GM18526 (cell line): ENCODE results near the gene PHYKPL.

Experiments used
- POLR2A ChIP-seq: IDR thresholded peaks from 3 replicates; pipeline ENCODE4 v1.6.1; 2011; ENCODE audit not compliant: insufficient read length; ENCODE audit errors: extremely low read depth

The PHYKPL gene

GRCh38 chr5:178222292-178222691 lies 10.3 kb downstream of the PHYKPL start:
- no peak for TF ChIP-seq POLR2A

- TF ChIP-seq POLR2A, result no peak
Measured at GRCh38 chr5:178221853-178222252, 10.7 kb downstream of the PHYKPL start.

GRCh38 chr5:178221282-178221681 lies 11.3 kb downstream of the PHYKPL start:
- TF ChIP-seq POLR2A, result no peak

- no peak for TF ChIP-seq POLR2A
Measured at GRCh38 chr5:178218827-178219226, 13.8 kb downstream of the PHYKPL start.

GRCh38 chr5:178218237-178218776 lies 14.3 kb downstream of the PHYKPL start:
- TF ChIP-seq POLR2A, result no peak

- TF ChIP-seq POLR2A, result no peak
Measured at GRCh38 chr5:178216779-178217178, 15.8 kb downstream of the PHYKPL start.

- no peak for TF ChIP-seq POLR2A
Measured at GRCh38 chr5:178216088-178216534, 16.5 kb downstream of the PHYKPL start.

- TF ChIP-seq POLR2A, result no peak
Measured at GRCh38 chr5:178215280-178216002, 17.2 kb downstream of the PHYKPL start.

GRCh38 chr5:178214160-178214803 lies 18.3 kb downstream of the PHYKPL start:
- TF ChIP-seq POLR2A, result no peak

- TF ChIP-seq POLR2A, result no peak
Measured at GRCh38 chr5:178213748-178214151, 18.9 kb downstream of the PHYKPL start.

GRCh38 chr5:178213003-178213461 lies 19.6 kb downstream of the PHYKPL start:
- peak; percentile 13 for TF ChIP-seq POLR2A

- TF ChIP-seq POLR2A, result peak; percentile 29
Measured at GRCh38 chr5:178212241-178213002, 20.2 kb downstream of the PHYKPL start.

GRCh38 chr5:178211095-178212048 lies 21.2 kb downstream of the PHYKPL start:
- TF ChIP-seq POLR2A, result no peak

- no peak for TF ChIP-seq POLR2A
Measured at GRCh38 chr5:178210686-178211085, 21.9 kb downstream of the PHYKPL start.
